ENCODE results near the gene ATP1A3. TPM values are rescaled to one million over a fixed set of nuclear protein-coding genes. Genes with fewer than 3 reads are reported as not detected.

The ATP1A3 gene
- total and polyA plus RNA-seq, 2 of the 13 experiments (the other 11 are each of a cell fraction or from before 2014, with no cell fraction given) = 0.01 to 0.04 TPM

DNA sequence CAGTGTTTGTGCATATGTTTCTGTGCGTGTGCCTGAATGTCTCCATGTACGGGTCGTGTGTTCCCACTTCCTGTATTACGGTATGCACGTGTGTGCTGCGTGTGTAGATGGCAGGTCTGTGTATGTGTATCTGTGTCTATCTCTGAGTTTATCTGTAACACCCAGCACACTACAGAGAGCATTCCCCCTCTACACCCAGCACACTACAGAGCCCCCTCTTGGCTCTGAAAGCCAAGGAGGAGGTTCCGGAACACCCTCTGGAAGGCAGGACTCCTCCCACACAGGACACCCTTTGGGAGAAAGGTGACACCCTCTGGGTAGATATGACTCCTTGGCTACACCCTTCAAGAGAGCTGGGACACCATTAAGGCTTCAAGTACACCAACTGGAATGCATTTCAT, 63.7 kb downstream of the ATP1A3 start (continued):
- TF ChIP-seq ZFX (CRISPR knock-in tag; IDR thresholded peaks at IDR 0.05; ENCODE audit: low read depth) (no peak), FIP1L1 (IDR thresholded peaks at IDR 0.05; ENCODE audit: borderline replicate concordance, insufficient read depth, low read depth, low read length) (no peak), CCDC6 (CRISPR knock-in tag; IDR thresholded peaks at IDR 0.05) (no peak), SATB2 (CRISPR knock-in tag; IDR thresholded peaks at IDR 0.05) (no peak)
- TF ChIP-seq, protein P1, sequence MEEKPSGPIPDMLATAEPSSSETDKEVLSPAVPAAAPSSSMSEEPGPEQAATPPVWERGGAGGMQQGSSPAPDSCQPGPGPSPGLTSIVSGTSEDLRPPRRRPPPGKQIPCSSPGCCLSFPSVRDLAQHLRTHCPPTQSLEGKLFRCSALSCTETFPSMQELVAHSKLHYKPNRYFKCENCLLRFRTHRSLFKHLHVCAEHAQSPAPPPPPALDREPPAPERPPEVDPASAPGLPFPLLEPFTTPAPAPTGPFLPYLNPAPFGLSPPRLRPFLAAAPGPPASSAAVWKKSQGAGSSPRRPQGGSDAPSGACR (CRISPR knock-in tag; IDR thresholded peaks at IDR 0.05) = no peak
- TF ChIP-seq, protein P2, sequence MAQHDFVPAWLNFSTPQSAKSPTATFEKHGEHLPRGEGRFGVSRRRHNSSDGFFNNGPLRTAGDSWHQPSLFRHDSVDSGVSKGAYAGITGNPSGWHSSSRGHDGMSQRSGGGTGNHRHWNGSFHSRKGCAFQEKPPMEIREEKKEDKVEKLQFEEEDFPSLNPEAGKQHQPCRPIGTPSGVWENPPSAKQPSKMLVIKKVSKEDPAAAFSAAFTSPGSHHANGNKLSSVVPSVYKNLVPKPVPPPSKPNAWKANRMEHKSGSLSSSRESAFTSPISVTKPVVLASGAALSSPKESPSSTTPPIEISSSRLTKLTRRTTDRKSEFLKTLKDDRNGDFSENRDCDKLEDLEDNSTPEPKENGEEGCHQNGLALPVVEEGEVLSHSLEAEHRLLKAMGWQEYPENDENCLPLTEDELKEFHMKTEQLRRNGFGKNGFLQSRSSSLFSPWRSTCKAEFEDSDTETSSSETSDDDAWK (CRISPR knock-in tag; IDR thresholded peaks at IDR 0.05) = no peak

DNA sequence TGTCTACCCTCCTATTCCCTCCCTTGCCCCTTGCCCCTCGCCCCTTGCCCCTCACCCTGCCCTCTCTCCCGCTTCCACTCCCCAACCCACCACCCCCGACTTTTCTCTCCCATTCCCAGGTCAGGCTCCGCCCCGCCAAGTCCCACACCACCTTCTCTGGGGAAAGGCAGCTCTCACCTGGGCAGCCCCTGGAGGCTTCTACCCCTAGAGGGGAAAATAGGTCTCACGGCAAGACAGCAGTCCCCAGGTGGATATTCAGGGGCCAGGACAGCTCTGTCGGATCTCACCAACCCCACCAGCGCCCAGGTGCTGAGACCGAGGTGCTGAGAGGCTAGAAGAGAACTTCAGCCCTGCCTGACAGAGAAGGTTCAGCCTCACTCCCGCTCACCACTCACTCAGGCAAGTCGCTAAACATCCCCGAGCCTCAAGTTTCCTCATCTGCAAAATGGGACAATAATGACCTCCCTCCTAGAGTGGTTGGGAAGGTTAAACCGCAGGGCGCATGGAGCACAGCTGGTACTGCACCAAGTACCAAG, 64.4 kb downstream of the ATP1A3 start:
- DNase-seq (ENCODE audit: low spot score) = no peak
- H3K4me1 ChIP-seq (ENCODE audit: insufficient read depth, low read length) = peaks cover 11% of the 10 kb centered on the region
- H3K27ac ChIP-seq (ENCODE audit: extremely low read length, insufficient read depth, low read length) = no peak overlapping the region
- ChIA-PET CTCF (ENCODE audit: low intra/inter-chr PET ratio, low total read pairs) (no interaction called here), POLR2A (no interaction called here)
- WGBS (ENCODE audit: low lambda C conversion rate) = 44% methylated on average over 13 of the region's 14 CpGs
- no peaks in the 10 kb centered on the region for H3K9me3 ChIP-seq (ENCODE audit: low read length)
- H4K20me1 ChIP-seq (ENCODE audit: insufficient read depth, low read length) = no peaks in the 10 kb centered on the region
- H3K27me3 ChIP-seq (ENCODE audit: control insufficient read depth in 1 of 2, insufficient read depth in 2 of 2, low read length in 2 of 2) = peaks cover 11 to 91% of the 10 kb centered on the region in 2 experiments
- no peak for FAIRE-seq
- BruUV-seq (replicated peaks) = no TSS peak
- no peak overlapping the region for H3K4me2 ChIP-seq (ENCODE audit: low read depth, low read length)
- TF ChIP-seq ZNF629 (CRISPR knock-in tag; conservative IDR thresholded peaks at IDR 0.05) = peak; percentile 83
- TF ChIP-seq, protein P3, sequence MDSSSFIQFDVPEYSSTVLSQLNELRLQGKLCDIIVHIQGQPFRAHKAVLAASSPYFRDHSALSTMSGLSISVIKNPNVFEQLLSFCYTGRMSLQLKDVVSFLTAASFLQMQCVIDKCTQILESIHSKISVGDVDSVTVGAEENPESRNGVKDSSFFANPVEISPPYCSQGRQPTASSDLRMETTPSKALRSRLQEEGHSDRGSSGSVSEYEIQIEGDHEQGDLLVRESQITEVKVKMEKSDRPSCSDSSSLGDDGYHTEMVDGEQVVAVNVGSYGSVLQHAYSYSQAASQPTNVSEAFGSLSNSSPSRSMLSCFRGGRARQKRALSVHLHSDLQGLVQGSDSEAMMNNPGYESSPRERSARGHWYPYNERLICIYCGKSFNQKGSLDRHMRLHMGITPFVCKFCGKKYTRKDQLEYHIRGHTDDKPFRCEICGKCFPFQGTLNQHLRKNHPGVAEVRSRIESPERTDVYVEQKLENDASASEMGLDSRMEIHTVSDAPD (CRISPR knock-in tag; IDR thresholded peaks at IDR 0.05) = no peak
- intact Hi-C loops (cut with micrococcal nuclease; ENCODE audit: unreplicated experiment) (no loop called here), in situ Hi-C loops (cut with HindIII; ENCODE audit: extremely low pct_ligation_motif_present, low pct_unique_long_range_greater_than_20kb) (loop anchor here (10.0 kb wide), 1 partner anchor 45 kb away; the partner anchor contains the start of gene ARHGEF1)
- ATAC-seq = no peak
- no peak overlapping the region for H2AFZ ChIP-seq (ENCODE audit: low read length)
- H3K4me3 ChIP-seq (replicated peaks in 1 of 3; ENCODE audit: insufficient read depth in 1 of 3, low read depth in 2 of 3, low read length in 3 of 3) = no peak overlapping the region
- H3K79me2 ChIP-seq (ENCODE audit: insufficient read depth, low read length) = no peaks in the 10 kb centered on the region
- H3K9ac ChIP-seq (ENCODE audit: insufficient read depth, low read depth, low read length) = no peak overlapping the region
- H3K36me3 ChIP-seq (replicated peaks in 1 of 2; ENCODE audit: control insufficient read depth in 1 of 2, insufficient read depth in 2 of 2, low read length in 2 of 2) = no peaks in the 10 kb centered on the region

All from HepG2 (cell line).